Measurements from ENCODE around the gene AP3B2.

DNA sequence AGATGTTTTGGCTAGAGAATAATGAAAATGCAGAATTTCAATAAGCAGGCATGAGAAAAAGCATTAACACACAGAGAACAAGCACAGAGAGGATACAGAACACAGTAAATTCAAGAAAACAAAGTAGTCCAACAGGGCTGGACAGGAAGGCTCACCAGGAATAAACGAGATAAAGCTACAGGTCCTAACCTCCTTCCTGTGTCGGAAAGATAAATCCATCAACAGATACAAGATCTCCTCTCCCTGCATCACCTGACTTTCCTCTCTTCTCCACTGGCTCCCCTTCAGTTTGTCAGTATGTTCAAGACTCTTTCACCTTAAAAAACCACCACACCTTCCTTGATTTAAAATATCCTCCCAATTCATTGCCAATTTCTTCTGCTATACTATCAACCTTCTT, 73.9 kb downstream of the AP3B2 start:
- TF ChIP-seq CEBPB (IDR thresholded peaks at IDR 0.05; ENCODE audit: low read depth, low read length) (no peak), POLR2A (IDR thresholded peaks at IDR 0.05; ENCODE audit: low read depth, low read length) (no peak), NFE2L2 (IDR thresholded peaks at IDR 0.05; ENCODE audit: low read depth, low read length) (no peak), MAFK (IDR thresholded peaks at IDR 0.05; ENCODE audit: low read depth, low read length) (no peak), RCOR1 (IDR thresholded peaks at IDR 0.05; ENCODE audit: insufficient replicate concordance, low read length) (no peak), MAZ (IDR thresholded peaks at IDR 0.05; ENCODE audit: borderline replicate concordance, low read depth, low read length) (no peak), MXI1 (IDR thresholded peaks at IDR 0.05; ENCODE audit: borderline replicate concordance, low read depth, low read length) (no peak), RFX5 (IDR thresholded peaks at IDR 0.05; ENCODE audit: low read depth, low read length) (no peak), RAD21 (IDR thresholded peaks at IDR 0.05; ENCODE audit: low read length) (no peak), FOS (IDR thresholded peaks at IDR 0.05; ENCODE audit: low read depth, low read length) (no peak)
- TF ChIP-seq, protein P1, sequence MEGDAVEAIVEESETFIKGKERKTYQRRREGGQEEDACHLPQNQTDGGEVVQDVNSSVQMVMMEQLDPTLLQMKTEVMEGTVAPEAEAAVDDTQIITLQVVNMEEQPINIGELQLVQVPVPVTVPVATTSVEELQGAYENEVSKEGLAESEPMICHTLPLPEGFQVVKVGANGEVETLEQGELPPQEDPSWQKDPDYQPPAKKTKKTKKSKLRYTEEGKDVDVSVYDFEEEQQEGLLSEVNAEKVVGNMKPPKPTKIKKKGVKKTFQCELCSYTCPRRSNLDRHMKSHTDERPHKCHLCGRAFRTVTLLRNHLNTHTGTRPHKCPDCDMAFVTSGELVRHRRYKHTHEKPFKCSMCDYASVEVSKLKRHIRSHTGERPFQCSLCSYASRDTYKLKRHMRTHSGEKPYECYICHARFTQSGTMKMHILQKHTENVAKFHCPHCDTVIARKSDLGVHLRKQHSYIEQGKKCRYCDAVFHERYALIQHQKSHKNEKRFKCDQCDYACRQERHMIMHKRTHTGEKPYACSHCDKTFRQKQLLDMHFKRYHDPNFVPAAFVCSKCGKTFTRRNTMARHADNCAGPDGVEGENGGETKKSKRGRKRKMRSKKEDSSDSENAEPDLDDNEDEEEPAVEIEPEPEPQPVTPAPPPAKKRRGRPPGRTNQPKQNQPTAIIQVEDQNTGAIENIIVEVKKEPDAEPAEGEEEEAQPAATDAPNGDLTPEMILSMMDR (conservative IDR thresholded peaks at IDR 0.05; ENCODE audit: low read depth, low read length): no peak
- TF ChIP-seq, protein P2, sequence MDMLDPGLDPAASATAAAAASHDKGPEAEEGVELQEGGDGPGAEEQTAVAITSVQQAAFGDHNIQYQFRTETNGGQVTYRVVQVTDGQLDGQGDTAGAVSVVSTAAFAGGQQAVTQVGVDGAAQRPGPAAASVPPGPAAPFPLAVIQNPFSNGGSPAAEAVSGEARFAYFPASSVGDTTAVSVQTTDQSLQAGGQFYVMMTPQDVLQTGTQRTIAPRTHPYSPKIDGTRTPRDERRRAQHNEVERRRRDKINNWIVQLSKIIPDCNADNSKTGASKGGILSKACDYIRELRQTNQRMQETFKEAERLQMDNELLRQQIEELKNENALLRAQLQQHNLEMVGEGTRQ (IDR thresholded peaks at IDR 0.05; ENCODE audit: low read depth, low read length): no peak

Data from IMR-90 (cell line).